WTC11 (cell line): ENCODE measurements around the gene CRY2.

Source experiments
- AFF4 ChIP-seq: sonication (generic); formaldehyde crosslinking; IDR thresholded peaks from 2 replicates; pipeline ENCODE4 v1.8.1; 2023; ENCODE audit warnings: mild to moderate bottlenecking, missing genetic modification reagents, borderline replicate concordance
- CREM ChIP-seq: sonication (generic); formaldehyde crosslinking; IDR thresholded peaks from 2 replicates; pipeline ENCODE4 v1.8.1; 2022; ENCODE audit warnings: mild to moderate bottlenecking, missing genetic modification reagents, moderate library complexity
- E2F1 ChIP-seq: sonication (generic); formaldehyde crosslinking; IDR thresholded peaks from 2 replicates; pipeline ENCODE4 v1.8.0; 2022; ENCODE audit warnings: mild to moderate bottlenecking, missing genetic modification reagents
- EMX1 ChIP-seq: fragments of 250-450 bp; sonication (Bioruptor Pico); IDR thresholded peaks from 2 replicates; pipeline ENCODE4 v1.8.0; 2021; ENCODE audit warnings: mild to moderate bottlenecking
- ETV6 ChIP-seq: sonication (generic); formaldehyde crosslinking; IDR thresholded peaks from 2 replicates; pipeline ENCODE4 v1.8.1; 2022; ENCODE audit warnings: mild to moderate bottlenecking, missing genetic modification reagents
- FOXJ3 ChIP-seq: sonication (generic); formaldehyde crosslinking; IDR thresholded peaks from 2 replicates; pipeline ENCODE4 v1.9.0; 2021; ENCODE audit warnings: missing genetic modification reagents, mild to moderate bottlenecking, borderline replicate concordance
- GABPB1 ChIP-seq: sonication (generic); formaldehyde crosslinking; IDR thresholded peaks from 2 replicates; pipeline ENCODE4 v1.8.1; 2023; ENCODE audit warnings: mild to moderate bottlenecking, missing genetic modification reagents
- NR3C1 ChIP-seq: sonication (generic); formaldehyde crosslinking; conservative IDR thresholded peaks from 2 replicates; pipeline ENCODE4 v1.8.1; 2023; ENCODE audit warnings: low read depth, mild to moderate bottlenecking, missing genetic modification reagents
- TEAD4 ChIP-seq: sonication (generic); formaldehyde crosslinking; IDR thresholded peaks from 2 replicates; pipeline ENCODE4 v1.8.0; 2022; ENCODE audit warnings: mild to moderate bottlenecking, missing genetic modification reagents
- ZNF671 ChIP-seq: fragments of 250-450 bp; sonication (Bioruptor Pico); IDR thresholded peaks from 2 replicates; pipeline ENCODE4 v1.8.0; 2021; ENCODE audit warnings: mild to moderate bottlenecking
- TF ChIP-seq, protein P1 (sequence below): fragments of 200-600 bp; IDR thresholded peaks from 2 replicates; pipeline ENCODE4 v1.8.0; 2022; ENCODE audit warnings: antibody characterized with exemption
- TF ChIP-seq, protein P2 (sequence below): sonication (generic); formaldehyde crosslinking; IDR thresholded peaks from 2 replicates; pipeline ENCODE4 v1.8.0; 2022; ENCODE audit warnings: mild to moderate bottlenecking, missing genetic modification reagents
- TF ChIP-seq, protein P3 (sequence below): sonication (generic); formaldehyde crosslinking; IDR thresholded peaks from 2 replicates; pipeline ENCODE4 v1.8.1; 2023; ENCODE audit warnings: mild to moderate bottlenecking, moderate library complexity, missing genetic modification reagents
- TF ChIP-seq, protein P4 (sequence below): sonication (generic); formaldehyde crosslinking; IDR thresholded peaks from 2 replicates; pipeline ENCODE4 v1.8.1; 2022; ENCODE audit warnings: mild to moderate bottlenecking, missing genetic modification reagents, moderate library complexity, borderline replicate concordance

DNA sequence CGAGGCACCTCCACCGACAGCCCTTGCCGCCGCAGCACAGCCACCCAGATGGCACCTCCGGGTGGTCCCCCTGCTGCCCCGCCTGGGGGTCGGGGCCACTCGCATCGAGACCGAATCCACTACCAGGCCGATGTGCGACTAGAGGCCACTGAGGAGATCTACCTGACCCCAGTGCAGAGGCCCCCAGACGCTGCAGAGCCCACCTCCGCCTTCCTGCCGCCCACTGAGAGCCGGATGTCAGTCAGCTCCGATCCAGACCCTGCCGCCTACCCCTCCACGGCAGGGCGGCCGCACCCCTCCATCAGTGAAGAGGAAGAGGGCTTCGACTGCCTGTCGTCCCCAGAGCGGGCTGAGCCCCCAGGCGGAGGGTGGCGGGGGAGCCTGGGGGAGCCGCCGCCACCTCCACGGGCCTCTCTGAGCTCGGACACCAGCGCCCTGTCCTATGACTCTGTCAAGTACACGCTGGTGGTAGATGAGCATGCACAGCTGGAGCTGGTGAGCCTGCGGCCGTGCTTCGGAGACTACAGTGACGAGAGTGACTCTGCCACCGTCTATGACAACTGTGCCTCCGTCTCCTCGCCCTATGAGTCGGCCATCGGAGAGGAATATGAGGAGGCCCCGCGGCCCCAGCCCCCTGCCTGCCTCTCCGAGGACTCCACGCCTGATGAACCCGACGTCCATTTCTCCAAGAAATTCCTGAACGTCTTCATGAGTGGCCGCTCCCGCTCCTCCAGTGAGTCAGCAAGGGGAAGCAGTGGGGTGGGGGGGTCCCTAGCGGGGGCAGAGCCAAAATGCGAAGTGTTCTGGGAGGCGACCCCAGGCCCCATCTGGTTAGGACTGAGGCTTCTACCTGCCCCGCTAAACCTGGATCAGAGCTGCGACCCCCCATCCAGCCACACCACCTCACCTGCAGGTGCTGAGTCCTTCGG lies 55.4 kb downstream of the CRY2 start:
- TF ChIP-seq, protein P1, sequence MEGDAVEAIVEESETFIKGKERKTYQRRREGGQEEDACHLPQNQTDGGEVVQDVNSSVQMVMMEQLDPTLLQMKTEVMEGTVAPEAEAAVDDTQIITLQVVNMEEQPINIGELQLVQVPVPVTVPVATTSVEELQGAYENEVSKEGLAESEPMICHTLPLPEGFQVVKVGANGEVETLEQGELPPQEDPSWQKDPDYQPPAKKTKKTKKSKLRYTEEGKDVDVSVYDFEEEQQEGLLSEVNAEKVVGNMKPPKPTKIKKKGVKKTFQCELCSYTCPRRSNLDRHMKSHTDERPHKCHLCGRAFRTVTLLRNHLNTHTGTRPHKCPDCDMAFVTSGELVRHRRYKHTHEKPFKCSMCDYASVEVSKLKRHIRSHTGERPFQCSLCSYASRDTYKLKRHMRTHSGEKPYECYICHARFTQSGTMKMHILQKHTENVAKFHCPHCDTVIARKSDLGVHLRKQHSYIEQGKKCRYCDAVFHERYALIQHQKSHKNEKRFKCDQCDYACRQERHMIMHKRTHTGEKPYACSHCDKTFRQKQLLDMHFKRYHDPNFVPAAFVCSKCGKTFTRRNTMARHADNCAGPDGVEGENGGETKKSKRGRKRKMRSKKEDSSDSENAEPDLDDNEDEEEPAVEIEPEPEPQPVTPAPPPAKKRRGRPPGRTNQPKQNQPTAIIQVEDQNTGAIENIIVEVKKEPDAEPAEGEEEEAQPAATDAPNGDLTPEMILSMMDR, result no peak
- TF ChIP-seq ETV6 (CRISPR knock-in tag) (no peak), CREM (no peak), ZNF671 (CRISPR knock-in tag) (no peak), GABPB1 (no peak), FOXJ3 (CRISPR knock-in tag) (no peak), EMX1 (CRISPR knock-in tag) (no peak), AFF4 (CRISPR knock-in tag) (no peak), E2F1 (CRISPR knock-in tag) (no peak), NR3C1 (CRISPR knock-in tag) (no peak), TEAD4 (CRISPR knock-in tag) (no peak)
- TF ChIP-seq, protein P2, sequence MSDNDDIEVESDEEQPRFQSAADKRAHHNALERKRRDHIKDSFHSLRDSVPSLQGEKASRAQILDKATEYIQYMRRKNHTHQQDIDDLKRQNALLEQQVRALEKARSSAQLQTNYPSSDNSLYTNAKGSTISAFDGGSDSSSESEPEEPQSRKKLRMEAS (CRISPR knock-in tag), result no peak
- TF ChIP-seq, protein P3, sequence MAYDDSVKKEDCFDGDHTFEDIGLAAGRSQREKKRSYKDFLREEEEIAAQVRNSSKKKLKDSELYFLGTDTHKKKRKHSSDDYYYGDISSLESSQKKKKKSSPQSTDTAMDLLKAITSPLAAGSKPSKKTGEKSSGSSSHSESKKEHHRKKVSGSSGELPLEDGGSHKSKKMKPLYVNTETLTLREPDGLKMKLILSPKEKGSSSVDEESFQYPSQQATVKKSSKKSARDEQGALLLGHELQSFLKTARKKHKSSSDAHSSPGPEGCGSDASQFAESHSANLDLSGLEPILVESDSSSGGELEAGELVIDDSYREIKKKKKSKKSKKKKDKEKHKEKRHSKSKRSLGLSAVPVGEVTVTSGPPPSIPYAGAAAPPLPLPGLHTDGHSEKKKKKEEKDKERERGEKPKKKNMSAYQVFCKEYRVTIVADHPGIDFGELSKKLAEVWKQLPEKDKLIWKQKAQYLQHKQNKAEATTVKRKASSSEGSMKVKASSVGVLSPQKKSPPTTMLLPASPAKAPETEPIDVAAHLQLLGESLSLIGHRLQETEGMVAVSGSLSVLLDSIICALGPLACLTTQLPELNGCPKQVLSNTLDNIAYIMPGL (CRISPR knock-in tag), result no peak
- TF ChIP-seq, protein P4, sequence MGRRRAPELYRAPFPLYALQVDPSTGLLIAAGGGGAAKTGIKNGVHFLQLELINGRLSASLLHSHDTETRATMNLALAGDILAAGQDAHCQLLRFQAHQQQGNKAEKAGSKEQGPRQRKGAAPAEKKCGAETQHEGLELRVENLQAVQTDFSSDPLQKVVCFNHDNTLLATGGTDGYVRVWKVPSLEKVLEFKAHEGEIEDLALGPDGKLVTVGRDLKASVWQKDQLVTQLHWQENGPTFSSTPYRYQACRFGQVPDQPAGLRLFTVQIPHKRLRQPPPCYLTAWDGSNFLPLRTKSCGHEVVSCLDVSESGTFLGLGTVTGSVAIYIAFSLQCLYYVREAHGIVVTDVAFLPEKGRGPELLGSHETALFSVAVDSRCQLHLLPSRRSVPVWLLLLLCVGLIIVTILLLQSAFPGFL (CRISPR knock-in tag), result no peak
